ENCODE results near the gene AKR1C8. TPM values are rescaled to one million over a fixed set of nuclear protein-coding genes. Genes with fewer than 3 reads are reported as not detected.
"Not testable (repeated sequence)": the region's sequence is repeated elsewhere in the genome, so short reads cannot be mapped to it uniquely, and the experiment has no call there.

AKR1C8 gene
- total RNA-seq, 1 donor from 2014 or later = not detected

DNA sequence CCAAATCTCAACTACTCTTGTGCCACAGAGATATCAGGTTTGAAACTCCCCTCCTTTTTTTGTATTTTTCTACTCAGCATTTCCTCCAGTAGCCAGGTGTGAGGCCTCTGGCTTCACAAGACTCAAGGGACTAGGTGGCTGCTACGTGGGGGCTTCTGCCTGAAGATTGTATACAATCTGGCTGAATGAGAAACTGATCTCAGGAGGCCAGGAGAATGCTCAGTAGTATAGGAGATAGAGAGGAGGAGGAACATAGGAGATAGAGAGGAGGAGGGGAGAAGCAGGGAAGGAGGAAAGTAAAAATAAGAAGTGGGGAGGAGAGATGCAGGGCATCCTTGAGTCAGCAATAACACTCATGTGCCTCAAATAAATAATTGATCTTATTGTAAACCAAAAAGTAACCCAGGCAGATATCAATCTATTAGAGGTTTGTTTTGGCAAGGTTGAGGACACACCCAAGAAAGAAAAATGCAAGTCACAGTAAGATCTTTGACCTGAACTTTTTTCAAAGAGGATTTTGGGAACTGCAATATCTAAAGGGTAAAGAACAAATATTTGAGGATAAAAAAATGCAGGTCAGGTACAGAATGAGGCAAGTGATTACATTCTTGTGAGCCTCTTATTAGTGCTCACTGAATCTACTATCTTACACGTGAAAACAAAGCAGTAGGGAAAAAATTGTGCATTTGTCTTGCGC is 36.8 kb downstream of the AKR1C8 start:
- Histone ChIP-seq H3K4me3 (no peak overlapping the region), H3K27ac (no peak overlapping the region), H3K27me3 (no peaks in the 10 kb centered on the region), H3K36me3 (no peaks in the 10 kb centered on the region), H3K9me3 (no peaks in the 10 kb centered on the region), H3K4me1 (no peaks in the 10 kb centered on the region)
- intact Hi-C loops (cut with DNase I) = no loop called here
- DNase-seq (ENCODE audit: extremely low spot score in 2 of 2) = no peak
- TF ChIP-seq, protein P1, sequence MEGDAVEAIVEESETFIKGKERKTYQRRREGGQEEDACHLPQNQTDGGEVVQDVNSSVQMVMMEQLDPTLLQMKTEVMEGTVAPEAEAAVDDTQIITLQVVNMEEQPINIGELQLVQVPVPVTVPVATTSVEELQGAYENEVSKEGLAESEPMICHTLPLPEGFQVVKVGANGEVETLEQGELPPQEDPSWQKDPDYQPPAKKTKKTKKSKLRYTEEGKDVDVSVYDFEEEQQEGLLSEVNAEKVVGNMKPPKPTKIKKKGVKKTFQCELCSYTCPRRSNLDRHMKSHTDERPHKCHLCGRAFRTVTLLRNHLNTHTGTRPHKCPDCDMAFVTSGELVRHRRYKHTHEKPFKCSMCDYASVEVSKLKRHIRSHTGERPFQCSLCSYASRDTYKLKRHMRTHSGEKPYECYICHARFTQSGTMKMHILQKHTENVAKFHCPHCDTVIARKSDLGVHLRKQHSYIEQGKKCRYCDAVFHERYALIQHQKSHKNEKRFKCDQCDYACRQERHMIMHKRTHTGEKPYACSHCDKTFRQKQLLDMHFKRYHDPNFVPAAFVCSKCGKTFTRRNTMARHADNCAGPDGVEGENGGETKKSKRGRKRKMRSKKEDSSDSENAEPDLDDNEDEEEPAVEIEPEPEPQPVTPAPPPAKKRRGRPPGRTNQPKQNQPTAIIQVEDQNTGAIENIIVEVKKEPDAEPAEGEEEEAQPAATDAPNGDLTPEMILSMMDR (IDR thresholded peaks at IDR 0.05) = no peak
- TF ChIP-seq POLR2A (IDR thresholded peaks at IDR 0.05) = no peak
- no peak for TF ChIP-seq POLR2AphosphoS5 (IDR thresholded peaks at IDR 0.05; ENCODE audit: insufficient read depth in 1 of 2, low read depth in 1 of 2)

DNA sequence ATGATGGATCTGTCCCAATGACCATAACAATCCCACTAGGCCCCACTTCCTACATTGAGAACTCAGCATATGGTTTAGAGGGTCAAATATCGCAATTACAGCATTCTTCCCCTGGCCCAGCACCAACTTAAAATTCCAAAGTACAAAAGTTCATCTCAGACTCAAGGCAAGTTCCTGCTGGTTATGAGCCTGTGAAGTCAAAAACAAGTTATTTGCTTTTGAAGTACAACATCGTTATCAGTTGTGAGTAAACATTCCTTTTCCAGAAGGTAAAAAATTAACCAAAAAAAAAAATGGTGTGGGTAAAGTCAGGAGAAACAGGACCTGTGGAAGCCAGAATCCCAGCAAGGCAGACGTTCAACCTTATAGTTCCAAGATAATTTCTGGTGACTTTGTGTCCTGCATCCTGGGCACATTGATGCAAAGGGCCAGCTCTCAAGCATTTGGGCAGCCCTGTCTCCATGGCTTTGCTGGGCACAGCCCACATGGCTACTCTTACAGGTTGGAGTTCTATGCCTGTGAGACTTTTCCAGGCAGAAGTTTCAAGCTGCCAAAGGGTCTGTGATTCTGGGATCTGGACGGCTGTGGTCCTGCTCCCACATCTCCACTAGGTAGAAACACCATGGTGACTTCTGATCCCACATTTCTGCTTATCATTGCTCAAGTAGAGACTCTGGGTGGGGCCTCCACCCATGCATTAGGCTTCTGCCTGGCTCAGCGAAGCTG is 37.5 kb downstream of the AKR1C8 start:
- no peaks in the 10 kb centered on the region for H3K27me3 ChIP-seq
- no peaks in the 10 kb centered on the region for H3K9me3 ChIP-seq
- intact Hi-C loops (cut with DNase I) = no loop called here
- H3K36me3 ChIP-seq = no peaks in the 10 kb centered on the region
- H3K27ac ChIP-seq = no peak overlapping the region
- no peaks in the 10 kb centered on the region for H3K4me1 ChIP-seq
- TF ChIP-seq POLR2A (IDR thresholded peaks at IDR 0.05) (no peak), POLR2AphosphoS5 (IDR thresholded peaks at IDR 0.05; ENCODE audit: insufficient read depth in 1 of 2, low read depth in 1 of 2) (no peak)
- TF ChIP-seq, protein P1 (IDR thresholded peaks at IDR 0.05) = no peak
- no peak overlapping the region for H3K4me3 ChIP-seq
- no peak for DNase-seq (ENCODE audit: extremely low spot score in 2 of 2)

DNA sequence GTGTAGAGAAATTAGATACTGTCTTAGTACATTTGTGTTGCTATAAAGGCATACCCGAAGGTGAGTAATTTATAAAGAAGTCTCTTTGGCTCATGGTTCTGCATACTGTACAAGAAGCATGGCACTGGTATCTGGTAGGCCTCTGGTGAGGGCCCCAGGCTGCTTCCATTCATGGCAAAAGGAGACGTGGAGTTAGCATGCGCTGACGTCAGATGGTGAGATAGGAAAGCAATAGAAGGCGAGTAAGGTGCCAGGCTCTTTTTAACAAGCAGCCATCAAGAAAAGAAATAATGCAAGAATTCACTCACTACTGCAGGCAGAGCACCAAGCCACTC is 38.1 kb downstream of the AKR1C8 start:
- Histone ChIP-seq H3K9me3 (no peaks in the 10 kb centered on the region), H3K4me1 (no peaks in the 10 kb centered on the region), H3K27ac (no peak overlapping the region), H3K4me3 (no peak overlapping the region), H3K36me3 (no peaks in the 10 kb centered on the region), H3K27me3 (no peaks in the 10 kb centered on the region)
- DNase-seq (ENCODE audit: extremely low spot score in 2 of 2) = no peak
- TF ChIP-seq, protein P1 (IDR thresholded peaks at IDR 0.05) = no peak
- no peak for TF ChIP-seq POLR2A (IDR thresholded peaks at IDR 0.05)
- no peak for TF ChIP-seq POLR2AphosphoS5 (IDR thresholded peaks at IDR 0.05; ENCODE audit: insufficient read depth in 1 of 2, low read depth in 1 of 2)
- intact Hi-C loops (cut with DNase I) = no loop called here

DNA sequence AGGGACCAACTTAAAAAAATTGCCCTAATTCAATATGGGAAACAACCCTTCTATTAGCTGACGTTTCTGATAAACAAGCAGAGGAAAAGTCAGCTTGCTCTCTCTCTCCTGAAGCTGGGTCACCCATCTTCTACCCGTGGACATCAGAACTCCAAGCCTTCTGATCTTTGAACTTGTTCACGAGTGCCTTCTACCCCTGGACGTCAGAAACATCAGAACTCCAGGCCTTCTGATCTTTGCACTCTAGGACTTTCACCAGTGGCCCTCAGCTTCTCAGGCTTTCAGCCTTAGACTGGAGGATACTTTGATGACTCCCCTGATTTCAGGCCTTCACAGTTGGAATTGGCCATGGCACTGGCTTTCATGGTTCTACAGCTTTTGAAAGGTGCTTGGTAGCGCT is 41.8 kb downstream of the AKR1C8 start:
- intact Hi-C loops (cut with DNase I) = no loop called here
- Histone ChIP-seq H3K27ac (no peak overlapping the region), H3K4me1 (no peaks in the 10 kb centered on the region), H3K27me3 (no peaks in the 10 kb centered on the region), H3K4me3 (no peak overlapping the region), H3K36me3 (no peaks in the 10 kb centered on the region), H3K9me3 (no peaks in the 10 kb centered on the region)
- TF ChIP-seq, protein P1 (IDR thresholded peaks at IDR 0.05) = no peak
- no peak for TF ChIP-seq POLR2AphosphoS5 (IDR thresholded peaks at IDR 0.05; ENCODE audit: insufficient read depth in 1 of 2, low read depth in 1 of 2)
- no peak for DNase-seq (ENCODE audit: extremely low spot score in 2 of 2)

DNA sequence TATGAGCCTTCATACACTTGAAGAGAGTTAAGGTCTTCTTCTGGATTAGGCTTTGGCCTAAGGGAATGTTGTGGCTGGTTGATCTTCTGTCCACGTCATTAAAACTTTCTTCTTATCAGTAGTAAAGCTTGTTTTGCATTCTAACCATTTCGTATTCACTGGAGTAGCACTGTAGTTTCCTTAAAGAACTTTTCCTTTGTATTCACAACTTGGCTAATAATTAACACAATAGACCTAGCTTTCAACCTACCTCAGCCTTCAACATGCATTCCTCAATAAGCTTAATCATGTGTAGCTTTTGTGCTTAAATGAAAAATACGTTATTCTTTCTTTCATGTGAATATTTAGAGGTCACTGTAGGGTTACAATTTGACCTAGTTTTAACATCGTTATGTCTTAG is 42.8 kb downstream of the AKR1C8 start:
- no peak overlapping the region for H3K27ac ChIP-seq
- intact Hi-C loops (cut with DNase I) = no loop called here
- DNase-seq (ENCODE audit: extremely low spot score in 2 of 2) = no peak

DNA sequence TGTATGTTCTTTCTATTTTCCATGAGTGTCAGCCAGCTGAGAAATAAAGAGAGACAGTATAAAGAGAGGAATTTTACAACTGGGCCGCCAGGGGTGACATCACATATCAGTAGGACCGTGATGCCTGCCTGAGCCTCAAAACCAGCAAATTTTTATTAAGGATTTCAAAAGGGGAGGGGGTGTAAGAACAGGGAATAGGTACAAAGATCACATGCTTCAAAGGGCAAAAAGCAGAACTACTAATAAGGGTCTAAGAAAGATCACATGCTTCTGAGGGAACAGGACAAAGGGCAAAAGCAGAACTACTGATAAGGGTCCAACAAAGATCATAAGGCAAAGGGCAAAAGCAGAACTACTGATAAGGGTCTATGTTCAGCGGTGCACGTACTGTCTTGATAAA is 47.3 kb downstream of the AKR1C8 start:
- DNase-seq (ENCODE audit: extremely low spot score in 2 of 2); intact Hi-C loops (cut with DNase I); H3K27me3 ChIP-seq; H3K4me3 ChIP-seq; H3K4me1 ChIP-seq; H3K9me3 ChIP-seq; H3K36me3 ChIP-seq; H3K27ac ChIP-seq: not testable (repeated sequence)

More for the DNA sequence above, 42.8 kb downstream of the AKR1C8 start:
- Histone ChIP-seq H3K9me3 (no peaks in the 10 kb centered on the region), H3K36me3 (no peaks in the 10 kb centered on the region), H3K4me1 (no peaks in the 10 kb centered on the region), H3K27me3 (no peaks in the 10 kb centered on the region), H3K4me3 (no peak overlapping the region)
- no peak for TF ChIP-seq POLR2AphosphoS5 (IDR thresholded peaks at IDR 0.05; ENCODE audit: insufficient read depth in 1 of 2, low read depth in 1 of 2)
- TF ChIP-seq POLR2A (IDR thresholded peaks at IDR 0.05) = no peak
- TF ChIP-seq, protein P1 (IDR thresholded peaks at IDR 0.05) = no peak
